ENCODE measurements around the gene GPR137C.

Gene GPR137C

GRCh38 chr14:52683985-52684520 lies 131.4 kb downstream of the GPR137C start:
- no peak for DNase-seq (ENCODE audit: low spot score)

DNA sequence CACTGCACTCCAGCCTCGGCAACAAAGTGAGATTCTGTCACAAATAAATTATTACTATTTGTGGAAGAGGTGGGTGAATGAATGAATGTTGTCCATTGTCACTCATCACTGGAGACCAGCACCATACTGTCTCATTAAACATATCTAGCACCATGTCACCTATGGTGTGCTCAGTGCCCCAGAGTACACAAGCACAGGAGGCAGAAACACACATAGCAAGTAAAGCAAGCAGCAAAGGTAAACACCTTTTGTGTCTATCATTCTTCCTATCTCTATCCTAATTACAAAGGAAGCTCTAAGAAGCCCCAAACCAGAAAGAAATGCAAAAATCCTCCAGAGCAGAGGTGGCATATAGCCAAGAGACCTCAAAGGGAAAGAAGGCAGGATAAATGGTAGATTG lies 133.5 kb downstream of the GPR137C start:
- no peak for DNase-seq (ENCODE audit: low spot score)

Data from hematopoietic multipotent progenitor cell treated with erythropoietin and hydrocortisone succinate and interleukin-3 and kit ligand, for 15 days (in vitro differentiated cells).